H1 (cell line): ENCODE results near the gene KCTD8. TPM values are rescaled to one million over a fixed set of nuclear protein-coding genes. Genes with fewer than 3 reads are reported as not detected.

Experiments
- CTCF ChIA-PET: fragments of 300-600 bp; sonication (Branson Sonifier 250); formaldehyde crosslinking; loops from one replicate; lab custom pipeline; 2021; ENCODE audit not compliant: partially characterized antibody; lab: Charles Lee
- POLR2A ChIA-PET: fragments of 300-600 bp; sonication (Branson Sonifier 250); formaldehyde crosslinking; loops from one replicate; lab custom pipeline; 2021; ENCODE audit warnings: inconsistent platforms; ENCODE audit not compliant: partially characterized antibody; lab: Charles Lee
- DNase-seq, 2 experiments: peaks; one replicate each; pipeline versions ENCODE4 v3.0.0 to v3.0.0-alpha.2; 2010 to 2022; ENCODE audit warnings: low spot score in 2 of 2, low read depth in 1 of 2, mixed read lengths in 1 of 2
- FAIRE-seq: peaks from 2 replicates; lab custom pipeline; 2011; peaks lifted over from hg19 to GRCh38; lab: Jason Lieb, UNC
- H2AFZ ChIP-seq: 2 replicates; pipeline ENCODE4 v1.8.1; 2012; ENCODE audit warnings: low read length, inconsistent platforms
- H2AK5ac ChIP-seq: 2 replicates; pipeline ENCODE4 v1.6.1; 2013; ENCODE audit warnings: low read depth, low read length
- H2BK120ac ChIP-seq: replicated peaks from 2 replicates; pipeline ENCODE3; 2013; ENCODE audit warnings: low read depth, low read length, inconsistent platforms
- H2BK12ac ChIP-seq: 2 replicates; pipeline ENCODE4 v1.6.1; 2013; ENCODE audit warnings: low read depth, low read length
- H2BK15ac ChIP-seq: 2 replicates; pipeline ENCODE4 v1.6.1; 2013; ENCODE audit warnings: low read length
- H2BK20ac ChIP-seq: 2 replicates; pipeline ENCODE4 v1.6.1; 2013; ENCODE audit warnings: low read length
- H2BK5ac ChIP-seq: 2 replicates; pipeline ENCODE4 v1.6.1; 2013; ENCODE audit warnings: low read depth, low read length
- H3K14ac ChIP-seq: 2 replicates; pipeline ENCODE4 v1.6.1; 2013; ENCODE audit warnings: inconsistent platforms; ENCODE audit not compliant: insufficient read length
- H3K18ac ChIP-seq: 2 replicates; pipeline ENCODE4 v1.6.1; 2013; ENCODE audit warnings: low read length; ENCODE audit errors: extremely low read depth
- H3K23ac ChIP-seq: 2 replicates; pipeline ENCODE4 v1.6.1; 2013; ENCODE audit warnings: inconsistent platforms; ENCODE audit not compliant: insufficient read length
- H3K23me2 ChIP-seq: 2 replicates; pipeline ENCODE4 v1.6.1; 2013; ENCODE audit warnings: low read depth, low read length
- H3K27ac ChIP-seq: 2 replicates; pipeline ENCODE4 v1.6.1; 2011; ENCODE audit warnings: low read depth, low read length, inconsistent platforms
- H3K27me3 ChIP-seq, 4 experiments: replicated peaks in 1 of 4; 1 replicate in 1 of 4; 2 replicates in 3 of 4; pipeline versions ENCODE4 v1.6.1 to v1.8.1; 2011 to 2013; ENCODE audit warnings: low read length in 3 of 4, mild to moderate bottlenecking in 3 of 4, inconsistent platforms in 2 of 4, mixed read lengths in 2 of 4, moderate library complexity in 1 of 4; ENCODE audit not compliant: control insufficient read depth in 3 of 4, insufficient read depth in 3 of 4; ENCODE audit errors: extremely low read depth in 1 of 4
- H3K36me3 ChIP-seq, 4 experiments: 2 replicates each; pipeline versions ENCODE4 v1.6.1 to v1.8.1; 2011 to 2013; ENCODE audit warnings: mild to moderate bottlenecking in 4 of 4, low read length in 3 of 4, moderate library complexity in 2 of 4, control low read depth in 1 of 4, inconsistent platforms in 1 of 4; ENCODE audit not compliant: insufficient read depth in 4 of 4, control insufficient read depth in 2 of 4
- H3K4ac ChIP-seq: replicated peaks from 2 replicates; pipeline ENCODE3; 2013; ENCODE audit warnings: low read length, low read depth, mixed read lengths, inconsistent platforms; ENCODE audit not compliant: insufficient read length
- H3K4me1 ChIP-seq, 4 experiments: replicated peaks in 1 of 4; 1 replicate in 1 of 4; 2 replicates in 3 of 4; pipeline versions ENCODE4 v1.6.1 to v1.8.1; 2011 to 2013; ENCODE audit warnings: low read length in 3 of 4, inconsistent platforms in 2 of 4, mixed read lengths in 1 of 4; ENCODE audit not compliant: insufficient read depth in 4 of 4, control insufficient read depth in 3 of 4
- H3K4me2 ChIP-seq, 2 experiments: 2 replicates each; pipeline versions ENCODE4 v1.6.1 to v1.8.1; 2011 to 2013; ENCODE audit warnings: low read depth in 2 of 2, low read length in 2 of 2, control low read depth in 1 of 2, inconsistent platforms in 1 of 2, mild to moderate bottlenecking in 1 of 2; ENCODE audit not compliant: insufficient read depth in 1 of 2
- H3K4me3 ChIP-seq, 4 experiments: fragments of 200-600, 300-600 bp in 1 of 4; sonication (generic), shearing (Covaris generic), sonication (Bioruptor Twin) in 1 of 4; 2 replicates each; pipeline versions ENCODE4 v1.5.1 to v1.8.1; 2011 to 2016; ENCODE audit warnings: low read length in 4 of 4, low read depth in 3 of 4, control low read depth in 2 of 4, inconsistent platforms in 2 of 4, mild to moderate bottlenecking in 2 of 4, mixed read lengths in 1 of 4, moderate library complexity in 1 of 4; ENCODE audit not compliant: insufficient read depth in 2 of 4; ENCODE audit errors: extremely low read depth in 1 of 4
- H3K56ac ChIP-seq: replicated peaks from 2 replicates; pipeline ENCODE3; 2013; ENCODE audit warnings: low read depth, mild to moderate bottlenecking, mixed read lengths, low read length, inconsistent platforms; ENCODE audit not compliant: insufficient read length
- H3K79me1 ChIP-seq: 2 replicates; pipeline ENCODE4 v1.6.1; 2013; ENCODE audit warnings: low read depth, low read length, control low read depth
- H3K79me2 ChIP-seq, 2 experiments: 2 replicates each; pipeline versions ENCODE4 v1.6.1 to v1.8.1; 2012 to 2013; ENCODE audit warnings: low read length in 2 of 2, mild to moderate bottlenecking in 2 of 2, inconsistent platforms in 1 of 2; ENCODE audit not compliant: insufficient read depth in 2 of 2, control insufficient read depth in 1 of 2
- H3K9ac ChIP-seq, 4 experiments: replicated peaks in 1 of 4; 1 replicate in 1 of 4; 2 replicates in 3 of 4; pipeline versions ENCODE4 v1.6.1 to v1.8.1; 2011 to 2013; ENCODE audit warnings: low read depth in 3 of 4, low read length in 3 of 4, control low read depth in 2 of 4, mild to moderate bottlenecking in 2 of 4, moderate library complexity in 2 of 4, inconsistent platforms in 1 of 4; ENCODE audit errors: extremely low read depth in 1 of 4
- H3K9me3 ChIP-seq, 2 experiments: 2 replicates each; pipeline versions ENCODE4 v1.6.1 to v1.8.1; 2012 to 2013; ENCODE audit warnings: mild to moderate bottlenecking in 2 of 2, moderate library complexity in 2 of 2, control low read depth in 1 of 2, inconsistent platforms in 1 of 2, low read depth in 1 of 2, low read length in 1 of 2, mixed read lengths in 1 of 2; ENCODE audit not compliant: insufficient read depth in 2 of 2
- H4K20me1 ChIP-seq, 2 experiments: replicated peaks in 1 of 2; 2 replicates each; pipeline versions ENCODE3 to v1.8.1; 2011 to 2013; ENCODE audit warnings: inconsistent platforms in 2 of 2, low read length in 2 of 2, mild to moderate bottlenecking in 1 of 2; ENCODE audit not compliant: insufficient read depth in 2 of 2, control insufficient read depth in 1 of 2
- H4K5ac ChIP-seq: 2 replicates; pipeline ENCODE4 v1.6.1; 2013; ENCODE audit warnings: low read length, low read depth, mixed read lengths, inconsistent platforms; ENCODE audit not compliant: insufficient read length
- H4K8ac ChIP-seq: 2 replicates; pipeline ENCODE4 v1.8.0; 2013; ENCODE audit warnings: mild to moderate bottlenecking, moderate library complexity, low read length, inconsistent platforms; ENCODE audit not compliant: insufficient read depth; ENCODE audit errors: extremely low read depth
- H4K91ac ChIP-seq: replicated peaks from 2 replicates; pipeline ENCODE3; 2013; ENCODE audit warnings: low read length, mixed read lengths, inconsistent platforms; ENCODE audit not compliant: insufficient read length
- CEBPB ChIP-seq: IDR thresholded peaks from 2 replicates; pipeline ENCODE4 v1.6.1; 2012; ENCODE audit warnings: low read depth, low read length
- RAD21 ChIP-seq, 2 experiments: IDR thresholded peaks in 1 of 2; conservative IDR thresholded peaks in 1 of 2; 2 replicates each; pipeline ENCODE4 v1.6.1; 2011; ENCODE audit warnings: low read depth in 2 of 2, low read length in 2 of 2, improper control_type of control experiment in 1 of 2, inconsistent platforms in 1 of 2, mild to moderate bottlenecking in 1 of 2, moderate library complexity in 1 of 2
- SP2 ChIP-seq: IDR thresholded peaks from 2 replicates; pipeline ENCODE4 v1.6.1; 2012; ENCODE audit warnings: mild to moderate bottlenecking, low read length, inconsistent platforms
- WGBS, 2 experiments: shearing (Covaris generic) in 1 of 2; methylation state at CpG; one replicate each; pipeline versions ENCODE4 v1.1.6 to v1.1.7; 2013 to 2015; ENCODE audit warnings: low lambda C conversion rate in 2 of 2, mixed read lengths in 2 of 2, inconsistent platforms in 1 of 2, low coverage in 1 of 2, missing lambda C conversion rate in 1 of 2; ENCODE audit not compliant: insufficient replicate concordance in 2 of 2, insufficient coverage in 1 of 2, insufficient read length in 1 of 2; ENCODE audit errors: extremely low coverage in 1 of 2, missing lambda C conversion rate in 1 of 2; 5-methylcytosine and 5-hydroxymethylcytosine counted together
- polyA plus RNA-seq, 7 experiments: library from polyadenylated mRNA; depleted of rRNA in 3 of 7; stranded (reverse) in 5 of 7; unstranded in 2 of 7; fragments of >200 nt in 5 of 7; fragments of 200-250 nt in 2 of 7; gene quantifications; 1 replicate in 5 of 7; 2 replicates in 1 of 7; 4 replicates in 1 of 7; pipeline versions ENCODE4 v1.2.1 to v1.2.3, GENCODE V29; 2011 to 2013; ENCODE audit warnings: missing spikeins in 2 of 7, mixed read lengths in 2 of 7
- total RNA-seq: library from RNA; stranded (reverse); fragmentation: NEBNext Ultra II Directional; extraction: Animal tissue kit (Norgen Biotek cat#: 25700); gene quantifications from 2 replicates; pipeline ENCODE4 v1.2.1, GENCODE V29; 2021

KCTD8 gene
- total and polyA plus RNA-seq, 2 of the 8 experiments (the other 6 are each of a cell fraction or from before 2014, with no cell fraction given) = 2.9 to 3.7 TPM

DNA sequence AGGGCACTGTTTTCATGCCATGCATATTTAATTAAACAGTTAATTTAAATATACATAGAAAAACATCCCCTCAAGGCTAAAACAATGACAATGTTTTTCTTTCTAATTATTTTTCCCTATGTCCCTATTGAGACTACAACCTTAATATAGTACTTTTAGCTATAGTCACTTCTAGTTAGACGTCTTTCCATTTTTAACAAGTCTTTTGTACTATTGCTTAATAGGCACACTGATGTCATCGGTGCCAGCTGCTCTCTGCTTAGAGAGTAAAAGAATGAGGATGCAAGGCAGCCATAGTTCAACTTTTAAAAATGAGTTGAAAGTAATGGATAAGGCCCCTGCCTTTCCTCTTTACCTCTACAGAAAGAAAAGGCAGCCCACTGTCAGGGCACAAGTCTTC lies 191.1 kb downstream of the KCTD8 start:
- H2AK5ac ChIP-seq = no peak overlapping the region
- no peak overlapping the region for H3K9ac ChIP-seq
- H3K18ac ChIP-seq = no peak overlapping the region
- no peak overlapping the region for H2AFZ ChIP-seq
- no peak overlapping the region for H3K4ac ChIP-seq
- H2BK20ac ChIP-seq = no peak overlapping the region
- CTCF ChIA-PET = interaction anchor here (1.0 kb wide), 1 partner anchor 168 kb away, joined by 4 read pairs; no protein-coding TSS in a partner anchor
- no peak for FAIRE-seq
- H3K36me3 ChIP-seq = no peaks in the 10 kb centered on the region
- TF ChIP-seq CEBPB = peak; percentile 88
- TF ChIP-seq SP2 = no peak
- TF ChIP-seq RAD21 (IDR thresholded peaks at IDR 0.05 in 1 of 2, conservative IDR thresholded peaks at IDR 0.05 in 1 of 2; ENCODE audit: low read depth in 2 of 2, low read length in 2 of 2) = no peak
- H3K4me3 ChIP-seq = no peak overlapping the region
- no peak for DNase-seq
- no peak overlapping the region for H4K91ac ChIP-seq
- 79% methylated on average over 2 of the region's 2 CpGs; no CpG with 5 or more reads in 1 of the 2 experiments for WGBS, 2 experiments
- no peaks in the 10 kb centered on the region for H4K20me1 ChIP-seq
- H4K8ac ChIP-seq = no peak overlapping the region
- H3K23me2 ChIP-seq = no peaks in the 10 kb centered on the region
- no peak overlapping the region for H3K23ac ChIP-seq
- H4K5ac ChIP-seq = no peak overlapping the region
- H3K79me2 ChIP-seq = no peaks in the 10 kb centered on the region
- H3K4me2 ChIP-seq = no peak overlapping the region
- H3K56ac ChIP-seq = no peak overlapping the region
- POLR2A ChIA-PET = interaction anchor here (1.3 kb wide), 1 partner anchor 191 kb away, joined by 3 read pairs; the partner anchor contains the start of gene KCTD8
- no peak overlapping the region for H2BK15ac ChIP-seq
- no peak overlapping the region for H2BK120ac ChIP-seq
- no peaks in the 10 kb centered on the region for H3K9me3 ChIP-seq
- no peak overlapping the region for H3K14ac ChIP-seq
- no peaks in the 10 kb centered on the region for H3K4me1 ChIP-seq
- H3K27me3 ChIP-seq = no peaks in the 10 kb centered on the region
- H3K79me1 ChIP-seq = no peaks in the 10 kb centered on the region
- H2BK12ac ChIP-seq = no peak overlapping the region
- no peak overlapping the region for H2BK5ac ChIP-seq
- H3K27ac ChIP-seq = no peak overlapping the region
